NCI-H510A (cell line): ENCODE measurements around the gene GABRR1.
"Not testable (repeated sequence)": the region's sequence is repeated elsewhere in the genome, so short reads cannot be mapped to it uniquely, and the experiment has no call there.

ENCODE experiments used
- DNase-seq: peaks from one replicate; lab custom pipeline; 2025; lab: John Stamatoyannopoulos, UW

GABRR1 gene

GRCh38 chr6:89154131-89154530 is 63.0 kb downstream of the GABRR1 start:
- DNase-seq = no peak

- DNase-seq = no peak
Observed at GRCh38 chr6:89148016-89148750, 69.0 kb downstream of the GABRR1 start.

- DNase-seq = no peak
Observed at GRCh38 chr6:89146718-89147700, 70.1 kb downstream of the GABRR1 start.

GRCh38 chr6:89145956-89146717 is 71.0 kb downstream of the GABRR1 start, which contains the start of gene PM20D2:
Gene PM20D2, plus strand, starts transcription at chr6:89146055. Its CDS starts 90 bp downstream, at chr6:89146145.
- peak; percentile 55 for DNase-seq

GRCh38 chr6:89145091-89145955 is 71.8 kb downstream of the GABRR1 start:
- DNase-seq = no peak

- no peak for DNase-seq
Observed at GRCh38 chr6:89144354-89144906, 72.7 kb downstream of the GABRR1 start.

- DNase-seq = no peak
Observed at GRCh38 chr6:89140347-89141156, 76.6 kb downstream of the GABRR1 start.

GRCh38 chr6:89139509-89140346 is 77.4 kb downstream of the GABRR1 start:
- no peak for DNase-seq

- no peak for DNase-seq
Observed at GRCh38 chr6:89138173-89138572, 79.0 kb downstream of the GABRR1 start.

- no peak for DNase-seq
Observed at GRCh38 chr6:89134723-89135122, 82.4 kb downstream of the GABRR1 start.

- DNase-seq = no peak
Observed at GRCh38 chr6:89133981-89134380, 83.2 kb downstream of the GABRR1 start.

- DNase-seq = no peak
Observed at GRCh38 chr6:89132057-89132456, 85.1 kb downstream of the GABRR1 start.

GRCh38 chr6:89131599-89131998 is 85.6 kb downstream of the GABRR1 start:
- DNase-seq = no peak

GRCh38 chr6:89128256-89128671 is 88.9 kb downstream of the GABRR1 start:
- not testable (repeated sequence) for DNase-seq
